ENCODE measurements around the gene TOR2A. TPM values are rescaled to one million over a fixed set of nuclear protein-coding genes. Genes with fewer than 3 reads are reported as not detected.

Gene TOR2A
- total and polyA plus RNA-seq, 2 of the 8 experiments (the other 6 are each of a cell fraction or from before 2014, with no cell fraction given) = 18.7 to 24.9 TPM

DNA sequence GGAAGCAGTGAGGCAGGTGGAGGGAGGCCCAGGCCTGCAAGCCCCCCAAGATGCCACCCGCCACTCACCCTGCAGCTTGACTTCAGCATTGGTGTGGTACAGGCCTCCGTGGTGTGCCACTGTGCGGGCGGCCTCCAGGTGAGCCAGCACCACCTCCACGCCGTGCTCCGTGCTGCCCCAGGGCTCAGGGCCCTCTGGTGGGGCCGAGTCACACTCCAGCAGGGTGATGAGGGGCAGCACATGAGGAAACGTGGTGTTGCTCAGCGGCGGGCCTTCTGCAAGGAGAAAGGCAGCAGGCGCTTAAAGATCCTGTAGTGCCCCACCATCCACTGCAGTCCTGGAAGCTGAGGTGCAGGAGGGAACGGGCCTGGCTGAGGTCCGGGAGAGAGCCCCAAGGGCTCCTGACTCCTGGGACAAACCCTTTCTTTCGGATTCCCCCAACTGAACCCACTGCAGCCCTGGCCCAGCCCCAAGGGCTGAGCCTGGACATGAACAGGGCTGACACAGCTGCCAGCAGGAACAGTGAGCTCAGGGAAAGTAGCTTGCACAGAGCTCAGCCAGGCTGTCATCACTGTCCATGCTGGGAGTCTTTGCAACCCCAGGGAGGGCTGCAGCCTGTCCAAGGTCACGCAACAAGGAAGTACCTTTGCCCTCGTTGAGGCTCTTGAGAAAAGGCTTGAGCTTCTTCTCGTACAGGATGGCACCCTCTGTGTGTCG, 4.7 kb upstream of the TOR2A start (continued):
- TF ChIP-seq USF2 (IDR thresholded peaks at IDR 0.05; ENCODE audit: low read length) = no peak
- TF ChIP-seq SIN3A (conservative IDR thresholded peaks at IDR 0.05 in 1 of 2, IDR thresholded peaks at IDR 0.05 in 1 of 2; ENCODE audit: low read depth in 1 of 2, low read length in 2 of 2) = no peak
- TF ChIP-seq SAP30 (IDR thresholded peaks at IDR 0.05; ENCODE audit: insufficient read depth, insufficient replicate concordance, low read length) = no peak
- TF ChIP-seq POU5F1 (IDR thresholded peaks at IDR 0.05; ENCODE audit: low read depth, low read length) = no peak
- TF ChIP-seq SIX5 (IDR thresholded peaks at IDR 0.05; ENCODE audit: low read depth, low read length) = no peak
